SU-DHL-6 (cell line): ENCODE measurements around the gene GRM1.

Experiments
- H2AFZ ChIP-seq: fragments of 200-600 bp; sonication (generic); 2 replicates; pipeline ENCODE4 v1.6.1; 2014; ENCODE audit warnings: low read depth, mild to moderate bottlenecking, moderate library complexity, mixed read lengths, antibody characterized with exemption, low read length; ENCODE audit not compliant: severe bottlenecking
- H3F3A ChIP-seq: fragments of 200-600 bp; shearing (Covaris generic); 2 replicates; pipeline ENCODE4 v1.6.0; 2016; ENCODE audit warnings: antibody characterized with exemption, mild to moderate bottlenecking; ENCODE audit not compliant: insufficient read depth
- H3K27ac ChIP-seq: fragments of 200-600 bp; sonication (generic); 2 replicates; pipeline ENCODE4 v1.5.1; 2016; ENCODE audit warnings: low read depth, mild to moderate bottlenecking, low read length, moderate library complexity, mixed read lengths
- H3K27me3 ChIP-seq: fragments of 200-600 bp; sonication (generic), shearing (Covaris generic); 2 replicates; pipeline ENCODE4 v1.6.0; 2014; ENCODE audit warnings: mild to moderate bottlenecking, low read length
- H3K36me3 ChIP-seq: fragments of 200-600 bp; sonication (generic); 2 replicates; pipeline ENCODE4 v1.6.1; 2014; ENCODE audit warnings: mild to moderate bottlenecking, low read length, mixed read lengths
- H3K4me2 ChIP-seq: fragments of 300-600, 200-600 bp; shearing (Covaris generic), sonication (generic); 2 replicates; pipeline ENCODE4 v1.6.0; 2014; ENCODE audit warnings: low read length, low read depth, mild to moderate bottlenecking; ENCODE audit not compliant: poor library complexity, severe bottlenecking
- H3K4me3 ChIP-seq: fragments of 200-600 bp; sonication (generic); 2 replicates; pipeline ENCODE4 v1.5.1; 2014; ENCODE audit warnings: antibody characterized with exemption, low read length, mild to moderate bottlenecking, mixed read lengths; ENCODE audit not compliant: insufficient read depth, poor library complexity, severe bottlenecking
- H3K79me2 ChIP-seq: fragments of 200-600 bp; sonication (generic); 2 replicates; pipeline ENCODE4 v1.6.1; 2014; ENCODE audit warnings: mild to moderate bottlenecking, low read length, moderate library complexity; ENCODE audit not compliant: insufficient read depth
- H3K9ac ChIP-seq: fragments of 200-600 bp; sonication (generic); 2 replicates; pipeline ENCODE4 v1.7.0; 2014; ENCODE audit warnings: mild to moderate bottlenecking, low read length
- H3K9me2 ChIP-seq: fragments of 200-600 bp; sonication (generic); replicated peaks from 2 replicates; pipeline ENCODE4 v1.6.1; 2014; ENCODE audit warnings: low read length; ENCODE audit not compliant: insufficient read depth
- H3K9me3 ChIP-seq: fragments of 200-600 bp; sonication (generic); 2 replicates; pipeline ENCODE4 v1.6.1; 2014; ENCODE audit warnings: low read length, mixed read lengths; ENCODE audit not compliant: insufficient read depth
- H4K20me1 ChIP-seq: fragments of 200-600 bp; sonication (generic); 2 replicates; pipeline ENCODE4 v1.6.1; 2014; ENCODE audit warnings: low read depth, mild to moderate bottlenecking, antibody characterized with exemption, low read length, moderate library complexity, mixed read lengths
- CTCF ChIP-seq: fragments of 200-600 bp; sonication (generic); IDR thresholded peaks from one replicate; pipeline ENCODE4 v1.5.1; 2017; ENCODE audit warnings: antibody characterized with exemption, mild to moderate bottlenecking, low read length, moderate library complexity; ENCODE audit not compliant: insufficient read depth, poor library complexity, severe bottlenecking
- EZH2phosphoT487 ChIP-seq: fragments of 200-600 bp; sonication (generic), shearing (Covaris generic); conservative IDR thresholded peaks from 2 replicates; pipeline ENCODE4 v1.6.1; 2018; ENCODE audit warnings: mild to moderate bottlenecking, antibody characterized with exemption, low read length, moderate library complexity, mixed read lengths

Gene GRM1

GRCh38 chr6:146367061-146367460 lies 338.2 kb downstream of the GRM1 start:
- no peak overlapping the region for H3K4me2 ChIP-seq
- no peaks in the 10 kb centered on the region for H3K9me3 ChIP-seq
- H3K4me3 ChIP-seq = no peak overlapping the region
- H3K36me3 ChIP-seq = no peaks in the 10 kb centered on the region
- no peaks in the 10 kb centered on the region for H3K27me3 ChIP-seq
- H3K27ac ChIP-seq = no peak overlapping the region
- TF ChIP-seq CTCF (no peak), EZH2phosphoT487 (no peak)
- no peak overlapping the region for H2AFZ ChIP-seq
- no peaks in the 10 kb centered on the region for H3K79me2 ChIP-seq
- H3K9me2 ChIP-seq = no peaks in the 10 kb centered on the region
- no peaks in the 10 kb centered on the region for H3F3A ChIP-seq
- no peaks in the 10 kb centered on the region for H4K20me1 ChIP-seq
- H3K9ac ChIP-seq = no peak overlapping the region

GRCh38 chr6:146369866-146370265 lies 341.0 kb downstream of the GRM1 start:
- Histone ChIP-seq H3K4me2 (no peak overlapping the region), H3K79me2 (no peaks in the 10 kb centered on the region), H3K9ac (no peak overlapping the region), H4K20me1 (no peaks in the 10 kb centered on the region), H3K9me3 (no peaks in the 10 kb centered on the region), H3F3A (no peaks in the 10 kb centered on the region), H3K27me3 (no peaks in the 10 kb centered on the region), H2AFZ (no peak overlapping the region), H3K4me3 (no peak overlapping the region), H3K9me2 (no peaks in the 10 kb centered on the region), H3K27ac (no peak overlapping the region), H3K36me3 (no peaks in the 10 kb centered on the region)
- TF ChIP-seq EZH2phosphoT487 = no peak
- TF ChIP-seq CTCF = no peak

GRCh38 chr6:146381486-146381885 lies 352.6 kb downstream of the GRM1 start:
- H2AFZ ChIP-seq = no peak overlapping the region
- H3K27ac ChIP-seq = no peak overlapping the region
- no peaks in the 10 kb centered on the region; the same call in 1 of the 2 replicates for H4K20me1 ChIP-seq
- no peaks in the 10 kb centered on the region for H3K27me3 ChIP-seq
- no peak overlapping the region for H3K4me3 ChIP-seq
- H3K79me2 ChIP-seq = no peaks in the 10 kb centered on the region
- TF ChIP-seq EZH2phosphoT487 (no peak), CTCF (no peak)
- H3K36me3 ChIP-seq = no peaks in the 10 kb centered on the region
- no peaks in the 10 kb centered on the region for H3F3A ChIP-seq
- no peaks in the 10 kb centered on the region for H3K9me3 ChIP-seq
- H3K4me2 ChIP-seq = no peak overlapping the region
- H3K9me2 ChIP-seq = no peaks in the 10 kb centered on the region
- H3K9ac ChIP-seq = no peak overlapping the region
